Stimulated activated CD4-positive, alpha-beta T cell treated with anti-CD3 and anti-CD28 coated beads, Interleukin-12 subunit alpha, Interleukin-12 subunit beta, amount 100 ng/mL, for 24 hours (primary cell): ENCODE results near the gene ABR.
"Not testable (repeated sequence)": the region's sequence is repeated elsewhere in the genome, so short reads cannot be mapped to it uniquely, and the experiment has no call there.

Experiments used
- DNase-seq, 2 experiments: peaks; one replicate each; pipeline ENCODE4 v3.0.0-alpha.2; 2020; ENCODE audit warnings: low read depth in 2 of 2

ABR gene

GRCh38 chr17:1047879-1048470, 131.8 kb downstream of the ABR start:
- DNase-seq = no peak

- DNase-seq = no peak
These were observed 132.5 kb downstream of the ABR start for GRCh38 chr17:1047177-1047878.

GRCh38 chr17:1045456-1045855, 134.3 kb downstream of the ABR start:
- DNase-seq = no peak

- not testable (repeated sequence) for DNase-seq
These were observed 135.3 kb downstream of the ABR start for GRCh38 chr17:1044387-1045009.

- no peak for DNase-seq
These were observed 136.1 kb downstream of the ABR start for GRCh38 chr17:1043601-1044251.

- no peak for DNase-seq
These were observed 137.3 kb downstream of the ABR start for GRCh38 chr17:1042486-1042885.

- no peak for DNase-seq
These were observed 138.0 kb downstream of the ABR start for GRCh38 chr17:1041746-1042145.

GRCh38 chr17:1040216-1040600, 139.6 kb downstream of the ABR start:
- no peak for DNase-seq

GRCh38 chr17:1039511-1040215, 140.1 kb downstream of the ABR start:
- no peak for DNase-seq

GRCh38 chr17:1039123-1039507, 140.7 kb downstream of the ABR start:
- DNase-seq = no peak

GRCh38 chr17:1038459-1039122, 141.2 kb downstream of the ABR start:
- DNase-seq = no peak

- DNase-seq = no peak
These were observed 142.4 kb downstream of the ABR start for GRCh38 chr17:1037238-1037879.

GRCh38 chr17:1036845-1037237, 142.9 kb downstream of the ABR start:
- DNase-seq = no peak

GRCh38 chr17:1036171-1036844, 143.5 kb downstream of the ABR start:
- DNase-seq = no peak

GRCh38 chr17:1035546-1036170, 144.1 kb downstream of the ABR start:
- no peak for DNase-seq

- no peak for DNase-seq
These were observed 145.1 kb downstream of the ABR start for GRCh38 chr17:1034652-1035210.

- DNase-seq = no peak
These were observed 146.3 kb downstream of the ABR start for GRCh38 chr17:1033503-1033902.

GRCh38 chr17:1032391-1032790, 147.4 kb downstream of the ABR start:
- no peak for DNase-seq

GRCh38 chr17:1031711-1032110, 148.1 kb downstream of the ABR start:
- no peak for DNase-seq
